Activated CD4-positive, alpha-beta T cell treated with anti-CD3 and anti-CD28 coated beads, Interleukin-2, amount 50 U/mL, for 1 hour (primary cell): Measurements from ENCODE around the gene TBC1D19.

Experiments
- DNase-seq: peaks from one replicate; pipeline ENCODE4 v3.0.0-alpha.2; 2020

Gene TBC1D19

GRCh38 chr4:26737385-26737784, 153.5 kb downstream of the TBC1D19 start:
- DNase-seq: no peak

GRCh38 chr4:26741491-26741871, 157.6 kb downstream of the TBC1D19 start:
- DNase-seq: no peak

GRCh38 chr4:26746802-26747213, 162.9 kb downstream of the TBC1D19 start:
- DNase-seq: no peak

- DNase-seq: no peak
Observed at GRCh38 chr4:26748811-26749210, 164.9 kb downstream of the TBC1D19 start.

GRCh38 chr4:26749867-26750266, 166.0 kb downstream of the TBC1D19 start:
- DNase-seq: no peak

GRCh38 chr4:26751004-26751403, 167.1 kb downstream of the TBC1D19 start:
- no peak for DNase-seq

GRCh38 chr4:26751838-26752237, 168.0 kb downstream of the TBC1D19 start:
- DNase-seq: no peak

GRCh38 chr4:26753187-26753586, 169.3 kb downstream of the TBC1D19 start:
- DNase-seq: no peak

- no peak for DNase-seq
Observed at GRCh38 chr4:26753617-26754016, 169.7 kb downstream of the TBC1D19 start.

GRCh38 chr4:26757751-26758150, 173.9 kb downstream of the TBC1D19 start:
- no peak for DNase-seq

GRCh38 chr4:26758899-26759298, 175.0 kb downstream of the TBC1D19 start:
- DNase-seq: no peak

- DNase-seq: no peak
Observed at GRCh38 chr4:26762650-26763049, 178.8 kb downstream of the TBC1D19 start.

GRCh38 chr4:26763063-26763462, 179.2 kb downstream of the TBC1D19 start:
- no peak for DNase-seq

- DNase-seq: no peak
Observed at GRCh38 chr4:26763648-26764047, 179.8 kb downstream of the TBC1D19 start.

- no peak for DNase-seq
Observed at GRCh38 chr4:26764231-26764630, 180.3 kb downstream of the TBC1D19 start.

GRCh38 chr4:26765515-26765914, 181.6 kb downstream of the TBC1D19 start:
- DNase-seq: no peak

GRCh38 chr4:26766141-26766540, 182.3 kb downstream of the TBC1D19 start:
- no peak for DNase-seq

- DNase-seq: no peak
Observed at GRCh38 chr4:26772096-26772873, 188.4 kb downstream of the TBC1D19 start.

GRCh38 chr4:26779224-26779623, 195.3 kb downstream of the TBC1D19 start:
- DNase-seq: no peak

GRCh38 chr4:26779674-26780073, 195.8 kb downstream of the TBC1D19 start:
- no peak for DNase-seq

GRCh38 chr4:26780539-26780938, 196.7 kb downstream of the TBC1D19 start:
- no peak for DNase-seq

GRCh38 chr4:26782168-26782829, 198.4 kb downstream of the TBC1D19 start:
- no peak for DNase-seq

GRCh38 chr4:26782830-26783202, 198.9 kb downstream of the TBC1D19 start:
- DNase-seq: no peak

GRCh38 chr4:26784207-26784865, 200.5 kb downstream of the TBC1D19 start:
- no peak for DNase-seq
